GM12864 (cell line): ENCODE results near the gene HSPBP1.

Source experiments
- DNase-seq: peaks from one replicate; pipeline ENCODE4 v3.0.0-alpha.2; 2011; ENCODE audit warnings: low read depth
- H3K4me3 ChIP-seq: 2 replicates; pipeline ENCODE4 v1.5.1; 2011; ENCODE audit warnings: mild to moderate bottlenecking, low read depth, low read length, control low read depth
- TF ChIP-seq, protein P1 (sequence below): IDR thresholded peaks from 2 replicates; pipeline ENCODE4 v1.5.1; 2011; ENCODE audit warnings: low read depth, mild to moderate bottlenecking, moderate library complexity, low read length, control low read depth, inconsistent platforms; ENCODE audit errors: missing control alignments

The HSPBP1 gene

DNA sequence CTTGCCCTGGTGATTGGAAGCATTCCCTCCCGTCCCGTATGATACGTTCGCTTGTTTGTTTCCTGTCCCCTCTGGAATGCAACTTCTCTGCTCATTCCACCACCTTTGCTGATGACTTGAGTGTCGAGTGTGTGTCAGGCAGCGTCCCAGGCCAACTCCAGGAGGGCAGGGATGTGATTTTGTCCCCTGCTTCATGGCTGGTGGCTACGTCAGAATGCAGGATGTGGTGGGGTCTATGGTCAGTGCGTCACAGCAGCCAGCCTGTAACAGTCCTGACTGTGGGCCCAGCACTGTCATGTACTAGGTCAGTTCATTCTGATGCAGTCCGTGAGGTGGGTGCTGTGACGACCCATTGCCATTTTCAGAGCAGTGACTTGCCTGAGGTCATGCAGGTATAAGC, 20.1 kb upstream of the HSPBP1 start:
- H3K4me3 ChIP-seq, result no peak overlapping the region
- TF ChIP-seq, protein P1, sequence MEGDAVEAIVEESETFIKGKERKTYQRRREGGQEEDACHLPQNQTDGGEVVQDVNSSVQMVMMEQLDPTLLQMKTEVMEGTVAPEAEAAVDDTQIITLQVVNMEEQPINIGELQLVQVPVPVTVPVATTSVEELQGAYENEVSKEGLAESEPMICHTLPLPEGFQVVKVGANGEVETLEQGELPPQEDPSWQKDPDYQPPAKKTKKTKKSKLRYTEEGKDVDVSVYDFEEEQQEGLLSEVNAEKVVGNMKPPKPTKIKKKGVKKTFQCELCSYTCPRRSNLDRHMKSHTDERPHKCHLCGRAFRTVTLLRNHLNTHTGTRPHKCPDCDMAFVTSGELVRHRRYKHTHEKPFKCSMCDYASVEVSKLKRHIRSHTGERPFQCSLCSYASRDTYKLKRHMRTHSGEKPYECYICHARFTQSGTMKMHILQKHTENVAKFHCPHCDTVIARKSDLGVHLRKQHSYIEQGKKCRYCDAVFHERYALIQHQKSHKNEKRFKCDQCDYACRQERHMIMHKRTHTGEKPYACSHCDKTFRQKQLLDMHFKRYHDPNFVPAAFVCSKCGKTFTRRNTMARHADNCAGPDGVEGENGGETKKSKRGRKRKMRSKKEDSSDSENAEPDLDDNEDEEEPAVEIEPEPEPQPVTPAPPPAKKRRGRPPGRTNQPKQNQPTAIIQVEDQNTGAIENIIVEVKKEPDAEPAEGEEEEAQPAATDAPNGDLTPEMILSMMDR, result no peak
- no peak for DNase-seq

DNA sequence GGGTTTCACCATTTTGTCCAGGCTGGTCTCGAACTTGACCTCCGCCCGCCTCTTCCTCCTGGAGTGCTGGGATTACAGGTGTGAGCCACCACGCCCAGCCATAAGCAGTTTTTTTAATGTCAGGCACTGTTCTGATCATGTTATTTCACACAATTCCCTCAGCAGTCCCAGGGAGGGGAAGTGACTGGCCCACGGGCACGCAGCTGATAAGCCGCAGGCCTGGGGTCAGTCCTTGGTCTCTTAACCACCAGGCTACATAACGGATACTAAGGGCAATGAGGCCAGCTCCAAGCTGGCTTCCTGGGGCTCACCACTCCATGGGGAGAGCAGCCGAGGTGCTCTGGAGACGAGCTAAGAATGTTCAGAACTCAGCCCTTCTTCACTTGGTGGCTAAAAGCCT, 17.4 kb upstream of the HSPBP1 start:
- H3K4me3 ChIP-seq, result no peak overlapping the region
- TF ChIP-seq, protein P1, result no peak
- DNase-seq, result no peak

DNA sequence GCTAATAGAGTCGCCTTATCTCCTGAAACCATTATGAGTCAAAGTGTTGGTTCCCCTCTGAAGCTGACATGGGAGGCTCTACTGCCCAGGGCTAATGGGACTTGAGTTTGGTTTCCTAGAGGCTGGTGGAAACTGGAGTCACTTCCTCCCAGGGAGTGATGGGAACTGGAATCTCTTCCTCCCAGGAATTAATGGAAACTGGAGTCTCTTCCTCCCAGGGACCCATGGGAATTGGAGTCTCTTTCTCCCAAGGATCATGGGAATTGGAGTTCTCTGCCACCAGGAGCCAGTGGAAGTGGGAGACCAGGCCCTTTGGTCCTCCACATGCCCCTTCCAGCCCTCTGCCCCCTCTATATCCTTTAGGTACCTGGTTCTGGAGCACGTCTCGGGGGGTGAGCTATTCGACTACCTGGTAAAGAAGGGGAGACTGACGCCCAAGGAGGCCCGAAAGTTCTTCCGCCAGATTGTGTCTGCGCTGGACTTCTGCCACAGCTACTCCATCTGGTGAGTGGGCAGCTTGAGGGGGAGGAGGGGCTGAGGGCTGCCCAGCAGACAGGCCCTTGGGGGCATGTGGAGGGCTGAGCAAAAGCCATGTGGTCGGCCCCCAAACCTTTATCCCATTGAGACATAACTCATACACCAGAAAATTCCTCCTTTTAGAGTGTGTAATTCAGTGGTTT, 9.3 kb upstream of the HSPBP1 start:
- no peak overlapping the region for H3K4me3 ChIP-seq
- TF ChIP-seq, protein P1, result no peak
- no peak for DNase-seq

DNA sequence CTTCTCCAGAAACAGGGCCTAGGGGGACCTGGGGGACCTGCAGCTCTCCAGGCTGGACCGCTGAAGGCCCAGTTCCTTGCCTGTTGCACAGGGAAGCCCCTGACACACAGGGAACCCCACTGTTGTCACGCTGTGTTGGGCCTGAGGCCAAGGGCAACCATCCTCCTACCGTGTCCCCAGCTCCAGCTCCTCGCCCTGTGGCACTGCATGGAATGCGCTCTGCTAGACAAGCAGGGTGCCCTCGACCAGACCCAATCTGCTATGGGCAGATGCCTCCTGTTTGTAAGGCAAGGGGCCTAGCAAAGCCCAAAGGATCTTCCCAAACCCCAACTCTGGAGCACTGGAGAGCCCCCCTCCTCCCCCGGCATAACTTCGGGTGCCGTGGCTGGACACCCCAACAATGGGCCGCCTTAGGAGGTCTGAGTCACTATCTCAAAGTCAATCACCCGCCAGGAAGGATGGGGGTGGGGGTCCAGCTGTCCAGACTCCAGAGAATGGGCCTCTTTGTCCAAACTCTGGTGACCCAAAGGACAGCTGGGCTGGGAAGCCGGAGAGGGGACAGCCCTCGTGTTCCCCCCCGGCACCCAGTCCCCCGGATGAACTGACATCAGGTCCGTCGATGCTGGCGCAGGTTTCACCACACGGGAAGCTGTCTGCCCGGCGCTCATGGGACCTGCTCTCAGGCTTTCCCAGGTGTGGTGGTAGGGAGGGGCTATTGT, 7.6 kb upstream of the HSPBP1 start:
- no peak overlapping the region for H3K4me3 ChIP-seq
- DNase-seq, result no peak
- TF ChIP-seq, protein P1, result no peak

DNA sequence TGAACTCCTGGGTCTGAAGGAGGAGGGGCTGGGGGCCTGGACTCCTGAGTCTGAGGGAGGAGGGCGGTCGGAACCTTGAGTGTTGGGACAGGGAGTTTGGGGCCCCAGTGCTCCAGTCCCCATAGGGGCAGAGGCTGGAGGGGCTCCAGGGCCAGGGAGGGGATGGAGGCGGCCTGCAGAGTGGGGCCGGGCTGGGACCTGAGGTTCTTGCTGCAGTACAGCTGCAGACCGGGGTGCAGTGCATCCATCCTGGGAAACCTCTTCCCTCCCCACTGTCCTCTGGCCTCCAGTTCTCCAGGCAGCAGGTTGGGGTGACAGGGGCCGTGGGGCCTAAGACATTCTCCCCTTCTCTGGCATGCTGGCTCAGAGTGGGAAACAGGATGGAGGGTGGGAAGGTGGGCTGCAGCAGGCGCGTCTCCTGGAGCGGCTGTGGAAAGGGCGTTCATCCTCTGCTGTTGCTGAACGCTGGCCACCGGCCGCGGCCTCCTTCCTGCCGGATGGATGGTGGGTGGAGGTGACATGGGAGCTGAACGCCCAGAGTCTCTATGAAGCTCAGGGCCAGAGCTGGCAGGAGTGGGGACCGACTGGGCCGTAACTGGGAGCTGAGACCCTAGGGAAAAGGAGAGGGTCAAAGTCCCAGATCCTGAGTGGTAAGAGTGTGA, 5.5 kb upstream of the HSPBP1 start:
- H3K4me3 ChIP-seq, result no peak overlapping the region
- TF ChIP-seq, protein P1, result no peak
- no peak for DNase-seq

DNA sequence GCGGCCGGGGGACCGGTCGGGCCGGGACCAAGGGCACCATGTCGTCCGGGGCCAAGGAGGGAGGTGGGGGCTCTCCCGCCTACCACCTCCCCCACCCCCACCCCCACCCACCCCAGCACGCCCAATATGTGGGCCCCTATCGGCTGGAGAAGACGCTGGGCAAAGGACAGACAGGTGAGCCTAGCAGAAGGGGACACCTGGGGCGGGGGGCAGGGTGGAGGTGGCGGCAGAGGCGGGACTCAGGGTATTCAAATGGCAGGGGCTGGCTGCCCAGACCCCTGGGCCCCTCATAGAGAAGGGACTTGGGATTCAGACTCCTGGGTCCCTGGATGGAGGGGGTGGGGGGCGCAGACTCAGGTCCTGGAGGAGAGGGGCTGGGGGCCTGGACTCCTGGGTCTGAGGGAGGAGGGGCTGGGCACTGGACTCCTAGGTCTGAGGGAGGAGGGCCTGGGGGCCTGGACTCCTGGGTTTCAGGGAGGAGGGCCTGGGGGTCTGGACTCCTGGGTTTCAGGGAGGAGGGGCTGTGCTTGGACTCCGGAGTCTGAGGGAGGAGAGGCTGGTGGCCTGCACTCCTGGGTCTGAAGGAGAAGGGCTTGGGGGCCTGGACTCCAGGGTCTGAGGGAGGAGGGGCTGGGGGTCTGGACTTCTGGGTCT, 4.6 kb upstream of the HSPBP1 start:
- DNase-seq, result no peak
- TF ChIP-seq, protein P1, result no peak
- no peak overlapping the region for H3K4me3 ChIP-seq
